GM12873 (cell line): ENCODE measurements around the gene LHB.
"Not testable (repeated sequence)": the region's sequence is repeated elsewhere in the genome, so short reads cannot be mapped to it uniquely, and the experiment has no call there.

Source experiments
- CTCF ChIP-seq: IDR thresholded peaks from 2 replicates; pipeline ENCODE4 v1.5.1; 2012; ENCODE audit warnings: low read depth, mild to moderate bottlenecking, moderate library complexity, low read length, control low read depth; ENCODE audit not compliant: insufficient read depth; ENCODE audit errors: missing control alignments

The LHB gene

DNA sequence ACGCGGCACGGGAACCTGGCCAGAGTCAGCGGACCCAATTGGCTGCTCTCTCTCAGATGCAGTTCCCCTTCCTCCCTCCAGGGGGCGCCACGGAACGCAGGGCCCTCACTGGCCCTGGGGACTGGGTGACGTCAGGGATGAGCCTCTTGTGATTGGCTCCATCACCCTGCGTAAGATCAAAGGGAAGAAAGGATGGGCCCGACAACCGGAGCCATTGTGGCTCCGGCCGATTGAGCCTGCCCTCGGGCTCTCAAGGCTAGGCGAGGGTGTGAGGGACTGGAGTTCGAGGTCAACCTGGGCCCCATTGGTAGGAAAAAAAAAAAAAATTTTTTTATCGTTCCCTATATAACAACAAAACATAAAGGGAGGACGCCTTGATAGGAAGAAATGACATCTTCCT is 19.9 kb upstream of the LHB start, which contains the start of gene CGB1:
Gene CGB1 (minus strand): TSS at position 81 of the 400 bp plus-strand sequence. CDS start 184 bp downstream, outside the sequence.
- peak; percentile 68 for TF ChIP-seq CTCF

DNA sequence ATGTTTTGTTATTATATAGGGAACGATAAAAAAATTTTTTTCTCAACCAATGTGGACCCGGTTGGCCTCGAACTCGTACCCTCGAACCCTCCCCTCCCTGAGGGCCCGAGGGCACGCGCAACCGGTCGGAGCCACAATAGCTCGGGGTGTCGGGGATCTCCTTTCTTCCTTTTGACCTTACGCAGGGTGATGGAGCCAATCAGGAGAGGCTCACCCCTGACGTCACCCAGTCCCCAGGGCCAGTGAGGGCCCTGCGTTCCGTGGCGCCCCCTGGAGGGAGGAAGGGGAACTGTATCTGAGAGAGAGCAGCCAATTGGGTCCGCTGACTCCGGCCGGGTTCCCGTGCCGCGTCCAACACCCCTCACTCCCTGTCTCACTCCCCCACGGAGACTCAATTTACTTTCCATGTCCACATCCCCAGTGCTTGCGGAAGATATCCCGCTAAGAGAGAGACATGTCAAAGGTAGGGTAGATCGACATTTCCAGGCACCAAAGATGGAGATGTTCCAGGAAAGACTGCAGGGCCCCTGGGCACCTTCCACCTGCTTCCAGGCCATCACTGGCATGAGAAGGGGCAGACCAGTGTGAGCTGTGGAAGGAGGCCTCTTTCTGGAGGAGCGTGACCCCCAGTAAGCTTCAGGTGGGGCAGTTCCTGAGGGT is 14.9 kb upstream of the LHB start, which contains the start of gene CGB2:
Gene CGB2 (plus strand): TSS at position 249 of the 660 bp plus-strand sequence. CDS start 206 bp downstream, at position 455.
- peak; percentile 64 for TF ChIP-seq CTCF

DNA sequence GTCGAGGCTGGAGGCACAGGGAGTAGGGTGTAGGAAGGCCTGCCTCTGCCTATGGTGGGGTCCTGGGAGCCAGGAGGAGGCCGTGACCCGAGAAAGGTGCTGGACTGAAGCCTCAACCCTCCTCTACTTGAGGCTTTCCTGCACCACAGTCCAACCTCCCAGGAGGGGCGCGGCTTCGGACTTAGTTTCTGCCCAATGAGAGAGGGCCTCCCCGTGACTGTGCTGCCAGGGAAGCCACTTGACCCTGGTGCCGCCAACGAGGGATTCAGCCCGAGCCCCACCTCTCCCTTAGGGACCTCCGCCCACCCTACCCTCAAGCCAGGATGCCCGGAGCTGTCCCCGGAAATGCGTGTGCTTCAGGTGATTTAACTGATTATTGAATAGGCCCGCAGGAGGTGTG is 7.3 kb upstream of the LHB start, which contains the start of gene CGB3:
Gene CGB3 (minus strand): TSS at position 101 of the 400 bp plus-strand sequence. CDS start 362 bp downstream, outside the sequence.
- TF ChIP-seq CTCF, result not testable (repeated sequence)

DNA sequence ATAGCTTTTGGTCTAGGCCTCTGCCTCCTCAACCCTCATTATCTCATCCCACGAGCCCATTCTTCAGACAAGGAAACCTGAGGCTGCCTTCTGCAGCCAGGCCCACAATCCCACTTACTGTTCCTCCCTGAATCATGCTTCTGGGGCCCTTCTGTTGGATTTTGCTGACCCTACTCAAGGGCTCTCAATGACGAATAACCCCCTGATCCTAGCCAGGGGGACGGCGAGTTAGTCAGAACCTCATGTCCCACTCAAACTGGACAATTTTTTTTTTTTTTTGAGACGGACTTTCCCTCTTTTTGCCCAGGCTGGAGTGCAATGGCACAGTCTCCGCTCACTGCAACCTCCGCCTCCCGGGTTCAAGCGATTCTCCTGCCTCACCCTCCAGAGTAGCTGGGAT is 5.2 kb upstream of the LHB start:
- no peak for TF ChIP-seq CTCF

DNA sequence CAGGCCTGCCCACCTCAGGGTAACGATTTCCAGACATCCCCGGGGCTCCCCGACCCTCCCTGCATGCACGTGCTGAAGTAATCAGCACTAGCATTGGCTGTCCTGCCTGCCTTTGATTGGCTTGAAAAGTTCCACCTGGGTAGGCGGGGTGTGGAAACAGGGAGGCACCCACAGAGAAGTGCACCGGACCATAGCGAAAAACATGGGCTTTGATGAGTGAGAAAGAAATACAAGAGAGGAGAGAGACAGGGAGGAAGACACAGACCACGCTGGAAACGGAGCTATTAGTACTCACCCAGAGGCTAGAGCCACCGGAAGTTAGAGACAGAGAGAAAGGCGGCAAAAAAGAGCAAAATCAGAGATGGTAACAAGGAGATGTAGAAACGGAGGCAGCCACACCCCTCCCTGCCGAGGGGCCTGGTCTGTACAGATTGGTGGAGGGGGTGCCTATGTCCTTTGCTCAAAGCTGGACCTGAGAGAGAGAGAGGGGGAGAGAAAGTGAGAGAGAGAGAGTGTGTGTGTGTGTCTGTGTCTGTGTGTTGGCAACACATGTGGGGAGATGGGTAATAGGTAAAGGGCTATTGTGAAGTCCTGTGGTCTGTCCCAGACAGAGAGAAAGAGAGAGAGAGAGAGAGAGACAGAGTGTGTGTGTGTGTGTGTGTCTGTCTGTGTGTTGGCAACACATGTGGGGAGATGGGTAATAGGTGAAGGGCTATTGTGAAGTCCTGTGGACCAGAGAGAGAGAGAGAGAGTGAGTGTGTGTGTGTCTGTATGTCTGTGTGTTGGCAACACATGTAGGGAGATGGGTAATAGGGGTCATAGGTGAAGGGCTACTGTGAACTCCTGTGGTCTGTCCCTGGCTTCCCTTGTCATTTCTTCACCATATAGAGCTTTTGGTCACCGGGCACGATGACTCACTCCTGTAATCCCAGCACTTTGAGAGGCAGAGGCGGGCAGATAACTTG is 4.3 kb upstream of the LHB start:
- TF ChIP-seq CTCF, result no peak

DNA sequence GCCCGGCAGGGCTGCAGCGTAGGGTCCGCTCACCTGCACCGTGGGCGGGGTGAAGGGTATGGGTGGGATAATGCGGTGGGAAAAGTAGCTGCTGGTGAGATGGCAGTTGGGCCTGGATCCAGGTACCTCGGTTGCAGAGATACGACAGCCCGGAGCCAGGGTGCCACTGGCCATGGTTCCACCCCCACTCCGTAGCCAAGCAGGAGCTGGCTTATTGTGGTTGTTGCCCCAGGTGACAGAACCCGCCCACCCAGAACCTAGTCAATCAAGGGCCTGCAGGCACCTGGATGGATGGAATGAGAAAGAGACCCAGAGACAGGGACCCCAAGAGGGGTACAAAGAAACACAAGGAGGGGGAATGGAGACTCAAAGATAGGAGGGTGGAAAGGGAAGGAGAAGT is 3.5 kb upstream of the LHB start:
- no peak for TF ChIP-seq CTCF
